ENCODE results near the gene CNTFR.

The CNTFR gene

GRCh38 chr9:34507556-34507955 lies 82.0 kb downstream of the CNTFR start:
- no peak for DNase-seq (ENCODE audit: low spot score)

- no peak for DNase-seq (ENCODE audit: low spot score)
Measured at GRCh38 chr9:34506623-34507022, 82.9 kb downstream of the CNTFR start.

- DNase-seq (ENCODE audit: low spot score) = no peak
Measured at GRCh38 chr9:34505370-34506120, 84.0 kb downstream of the CNTFR start.

- DNase-seq (ENCODE audit: low spot score) = no peak
Measured at GRCh38 chr9:34503406-34503805, 86.1 kb downstream of the CNTFR start.

- no peak for DNase-seq (ENCODE audit: low spot score)
Measured at GRCh38 chr9:34502891-34503290, 86.6 kb downstream of the CNTFR start.

GRCh38 chr9:34502471-34502870 lies 87.1 kb downstream of the CNTFR start:
- no peak for DNase-seq (ENCODE audit: low spot score)

- peak; percentile 62 for DNase-seq (ENCODE audit: low spot score)
Measured at GRCh38 chr9:34501889-34502425, 87.6 kb downstream of the CNTFR start.
